Measurements from ENCODE around the gene BCORL1. TPM values are rescaled to one million over a fixed set of nuclear protein-coding genes. Genes with fewer than 3 reads are reported as not detected.

The BCORL1 gene
- total RNA-seq, 1 experiment from 2014 or later = 32.2 TPM

DNA sequence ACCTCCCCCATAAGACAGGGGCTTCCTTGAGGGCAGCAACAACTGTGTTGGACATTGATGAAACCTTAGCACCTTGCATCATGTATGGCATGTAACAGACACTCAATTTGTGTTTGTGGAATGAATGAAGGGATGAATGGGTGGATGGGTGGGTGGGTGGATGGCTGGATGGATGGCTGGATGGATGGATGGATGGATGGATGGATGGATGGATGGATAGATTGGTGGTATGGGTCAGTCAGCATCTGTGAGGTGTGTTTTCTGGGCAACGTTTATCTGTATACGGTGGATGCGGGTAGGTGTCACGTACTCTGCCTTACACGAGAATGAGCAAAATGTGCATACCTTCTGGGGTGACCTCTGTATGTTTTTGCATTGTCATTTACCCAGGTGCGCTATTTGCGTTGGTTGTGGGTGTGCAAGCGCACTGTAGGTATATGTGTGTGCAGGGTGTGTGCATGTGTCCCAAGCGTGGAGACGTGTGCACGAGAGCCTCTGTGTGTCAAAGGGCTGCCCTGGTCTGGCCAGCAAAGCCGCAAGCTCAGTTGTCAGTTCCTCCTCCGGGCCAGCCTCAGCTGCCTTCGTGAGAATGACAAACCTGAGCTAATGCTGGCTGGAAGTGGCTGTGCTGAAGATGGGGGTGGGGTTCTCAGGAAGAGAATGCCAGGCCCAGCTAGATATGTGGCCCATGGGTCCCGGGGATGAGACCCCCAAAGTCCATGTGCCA is 101.4 kb downstream of the BCORL1 start:
- TF ChIP-seq CTCF (conservative IDR thresholded peaks at IDR 0.05) (no peak), EZH2 (IDR thresholded peaks at IDR 0.05; ENCODE audit: low read depth) (no peak)
- CTCF ChIA-PET = no interaction called here
- peaks cover 30% of the 10 kb centered on the region for H3K79me2 ChIP-seq (ENCODE audit: low read depth)
- no peaks in the 10 kb centered on the region for H3K27me3 ChIP-seq (ENCODE audit: insufficient read depth, low read depth)
- POLR2A ChIA-PET (ENCODE audit: unreplicated experiment) = no interaction called here
- intact Hi-C loops (cut with micrococcal nuclease; ENCODE audit: unreplicated experiment) = no loop called here
- no peak overlapping the region for H3K4me3 ChIP-seq
- no peak for DNase-seq
- no peak overlapping the region for H2AFZ ChIP-seq
- H3K4me1 ChIP-seq (replicated peaks; ENCODE audit: insufficient read depth) = peaks cover 4% of the 10 kb centered on the region
- H4K20me1 ChIP-seq (ENCODE audit: insufficient read depth) = peaks cover 12% of the 10 kb centered on the region
- peak overlapping the region; percentile 16; the same call in 1 of the 2 replicates for H3K4me2 ChIP-seq
- H3K36me3 ChIP-seq (ENCODE audit: low read depth) = 0 out of 2 replicates have a peak, but pooled peaks cover 7% of the 10 kb centered on the region
- H3K9me3 ChIP-seq (ENCODE audit: insufficient read depth, low read depth) = no peaks in the 10 kb centered on the region
- H3K27ac ChIP-seq = no peak overlapping the region
- BruUV-seq (replicated peaks) = no TSS peak
- no peaks in the 10 kb centered on the region for H3K9me2 ChIP-seq (ENCODE audit: insufficient read depth)
- H3F3A ChIP-seq (ENCODE audit: insufficient read depth, low read depth) = peaks cover 20% of the 10 kb centered on the region

DNA sequence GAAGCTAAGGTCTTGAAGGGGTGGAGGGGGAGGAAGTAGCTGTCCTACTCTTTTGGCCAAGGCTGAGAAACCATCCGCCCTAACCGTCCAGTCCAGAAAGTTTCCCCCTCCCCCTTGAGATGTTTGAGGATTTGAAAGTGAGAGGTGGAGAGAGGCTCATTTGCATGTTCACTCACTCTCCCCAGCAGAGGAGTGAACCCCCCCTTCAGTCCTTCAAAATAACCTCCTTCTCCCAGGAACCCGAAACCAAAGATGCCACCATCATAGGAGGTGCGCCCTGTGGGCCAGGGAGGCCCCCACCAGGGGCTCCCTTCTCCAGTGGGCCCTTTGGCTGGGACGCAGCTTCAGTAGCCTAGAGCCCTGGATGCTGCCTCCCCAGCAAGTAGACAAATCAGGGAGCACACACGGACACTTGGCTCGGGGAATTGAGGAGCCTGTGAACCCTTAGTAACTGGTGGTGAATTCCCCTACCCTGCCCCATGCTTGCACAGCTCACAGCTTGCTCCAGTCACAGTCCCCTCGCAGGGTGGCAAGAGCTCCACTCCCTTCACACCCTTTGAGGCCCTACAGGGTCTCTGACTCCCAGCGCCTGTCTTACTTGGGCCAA is 102.3 kb downstream of the BCORL1 start:
- Histone ChIP-seq H3K4me1 (replicated peaks; ENCODE audit: insufficient read depth) (peaks cover 4% of the 10 kb centered on the region), H3K27me3 (ENCODE audit: insufficient read depth, low read depth) (no peaks in the 10 kb centered on the region), H3F3A (ENCODE audit: insufficient read depth, low read depth) (peaks cover 26% of the 10 kb centered on the region), H3K9me2 (ENCODE audit: insufficient read depth) (no peaks in the 10 kb centered on the region), H4K20me1 (ENCODE audit: insufficient read depth) (peaks cover 10% of the 10 kb centered on the region), H3K27ac (no peak overlapping the region), H3K4me3 (no peak overlapping the region), H3K4me2 (no peak overlapping the region), H2AFZ (no peak overlapping the region), H3K9me3 (ENCODE audit: insufficient read depth, low read depth) (no peaks in the 10 kb centered on the region), H3K36me3 (ENCODE audit: low read depth) (0 out of 2 replicates have a peak, but pooled peaks cover 7% of the 10 kb centered on the region), H3K79me2 (ENCODE audit: low read depth) (peaks cover 34% of the 10 kb centered on the region)
- ChIA-PET POLR2A (ENCODE audit: unreplicated experiment) (no interaction called here), CTCF (no interaction called here)
- no peak for DNase-seq
- TF ChIP-seq EZH2 (IDR thresholded peaks at IDR 0.05; ENCODE audit: low read depth) = no peak
- TF ChIP-seq CTCF (conservative IDR thresholded peaks at IDR 0.05) = no peak
- intact Hi-C loops (cut with micrococcal nuclease; ENCODE audit: unreplicated experiment) = no loop called here
- no TSS peak for BruUV-seq (replicated peaks)

GRCh38 chrX:130085551-130086446 is 103.4 kb downstream of the BCORL1 start:
- Histone ChIP-seq H4K20me1 (ENCODE audit: insufficient read depth) (peaks cover 10% of the 10 kb centered on the region), H3K27me3 (ENCODE audit: insufficient read depth, low read depth) (no peaks in the 10 kb centered on the region), H3K4me1 (replicated peaks; ENCODE audit: insufficient read depth) (peaks cover 9% of the 10 kb centered on the region), H3K4me3 (no peak overlapping the region), H2AFZ (no peak overlapping the region), H3K9me3 (ENCODE audit: insufficient read depth, low read depth) (no peaks in the 10 kb centered on the region), H3K9me2 (ENCODE audit: insufficient read depth) (no peaks in the 10 kb centered on the region), H3K27ac (no peak overlapping the region), H3K4me2 (no peak overlapping the region), H3K79me2 (ENCODE audit: low read depth) (peaks cover 43% of the 10 kb centered on the region), H3K36me3 (ENCODE audit: low read depth) (0 out of 2 replicates have a peak, but pooled peaks cover 7% of the 10 kb centered on the region), H3F3A (ENCODE audit: insufficient read depth, low read depth) (peaks cover 22% of the 10 kb centered on the region; the same call in 1 of the 2 replicates)
- POLR2A ChIA-PET (ENCODE audit: unreplicated experiment) = no interaction called here
- BruUV-seq (replicated peaks) = no TSS peak
- intact Hi-C loops (cut with micrococcal nuclease; ENCODE audit: unreplicated experiment) = no loop called here
- CTCF ChIA-PET = no interaction called here
- no peak for DNase-seq
- TF ChIP-seq CTCF (conservative IDR thresholded peaks at IDR 0.05) (no peak), EZH2 (IDR thresholded peaks at IDR 0.05; ENCODE audit: low read depth) (no peak)
